Measurements from ENCODE around the gene P2RX7. TPM values are rescaled to one million over a fixed set of nuclear protein-coding genes. Genes with fewer than 3 reads are reported as not detected.
A peak's percentile ranks its signal among the peaks of the same experiment; 100 is the strongest.

Gene P2RX7
- total RNA-seq = 16.7 and 17.2 TPM in 2 replicates
- 1.9 and 2.7 TPM in 2 replicates for polyA plus RNA-seq
- 1.3 and 2.2 TPM in 2 replicates for polyA plus RNA-seq (2012)
- 0.75 and 1.4 TPM in 2 replicates for polyA minus RNA-seq (ENCODE audit: low replicate concordance)

GRCh38 chr12:121132601-121133481 is at the start of gene P2RX7:
TSS of gene P2RX7 (plus strand) at chr12:121132876. CDS start at chr12:121132971, 95 bp downstream.
- Histone ChIP-seq H3K27me3 (ENCODE audit: control insufficient read depth, insufficient read depth, low read length) (no peaks in the 10 kb centered on the region), H3K36me3 (ENCODE audit: control insufficient read depth, insufficient read depth, low read length) (no peaks in the 10 kb centered on the region), H3K27ac (ENCODE audit: insufficient read depth, low read length) (peak within 1 kb of the TSS; percentile 58), H2AFZ (ENCODE audit: low read length) (peak within 1 kb of the TSS; percentile 92), H3K9me3 (ENCODE audit: control insufficient read depth, insufficient read depth, low read depth, low read length) (no peaks in the 10 kb centered on the region), H3K4me2 (ENCODE audit: extremely low read depth, insufficient read depth, low read length) (peak within 1 kb of the TSS; percentile 96), H3K79me2 (ENCODE audit: control insufficient read depth, insufficient read depth, low read length) (no peaks in the 10 kb centered on the region), H3K4me3 (replicated peaks in 1 of 4; ENCODE audit: control extremely low read depth in 1 of 4, insufficient read depth in 1 of 4, low read depth in 3 of 4, low read length in 4 of 4) (peak within 1 kb of the TSS; percentile 59 to 75 (median 65)), H4K20me1 (ENCODE audit: control insufficient read depth, extremely low read depth, insufficient read depth, low read length) (no peaks in the 10 kb centered on the region), H3K4me1 (ENCODE audit: control insufficient read depth, extremely low read depth, insufficient read depth, low read length) (peaks cover 3% of the 10 kb centered on the region), H3K9ac (ENCODE audit: insufficient read depth, low read length) (no peak within 1 kb of the TSS)
- no peak for TF ChIP-seq EZH2 (IDR thresholded peaks at IDR 0.05; ENCODE audit: low read length, missing control alignments)
- peak in 1 of 2 donors; percentile 18 for TF ChIP-seq CTCF (conservative IDR thresholded peaks at IDR 0.05 in 1 of 2, IDR thresholded peaks at IDR 0.05 in 1 of 2; ENCODE audit: low read depth in 1 of 2, low read length in 2 of 2)
- DNase-seq (ENCODE audit: low read depth in 2 of 2) = peak; percentile 53 to 56

- Histone ChIP-seq H2AFZ (ENCODE audit: low read length) (no peak overlapping the region), H3K4me2 (ENCODE audit: extremely low read depth, insufficient read depth, low read length) (no peak overlapping the region), H3K27ac (ENCODE audit: insufficient read depth, low read length) (no peak overlapping the region), H3K27me3 (ENCODE audit: control insufficient read depth, insufficient read depth, low read length) (peaks cover 2% of the 10 kb centered on the region), H3K36me3 (ENCODE audit: control insufficient read depth, insufficient read depth, low read length) (no peaks in the 10 kb centered on the region), H3K9ac (ENCODE audit: insufficient read depth, low read length) (no peak overlapping the region), H3K9me3 (ENCODE audit: control insufficient read depth, insufficient read depth, low read depth, low read length) (no peaks in the 10 kb centered on the region), H3K4me3 (replicated peaks in 1 of 4; ENCODE audit: control extremely low read depth in 1 of 4, insufficient read depth in 1 of 4, low read depth in 3 of 4, low read length in 4 of 4) (no peak overlapping the region), H3K79me2 (ENCODE audit: control insufficient read depth, insufficient read depth, low read length) (no peaks in the 10 kb centered on the region), H4K20me1 (ENCODE audit: control insufficient read depth, extremely low read depth, insufficient read depth, low read length) (no peaks in the 10 kb centered on the region), H3K4me1 (ENCODE audit: control insufficient read depth, extremely low read depth, insufficient read depth, low read length) (no peaks in the 10 kb centered on the region)
- TF ChIP-seq CTCF (conservative IDR thresholded peaks at IDR 0.05 in 1 of 2, IDR thresholded peaks at IDR 0.05 in 1 of 2; ENCODE audit: low read depth in 1 of 2, low read length in 2 of 2) = no peak
- TF ChIP-seq EZH2 (IDR thresholded peaks at IDR 0.05; ENCODE audit: low read length, missing control alignments) = no peak
- no peak for DNase-seq (ENCODE audit: low read depth in 2 of 2)
Measured at GRCh38 chr12:121084229-121084628, 48.4 kb upstream of the P2RX7 start.

DNA sequence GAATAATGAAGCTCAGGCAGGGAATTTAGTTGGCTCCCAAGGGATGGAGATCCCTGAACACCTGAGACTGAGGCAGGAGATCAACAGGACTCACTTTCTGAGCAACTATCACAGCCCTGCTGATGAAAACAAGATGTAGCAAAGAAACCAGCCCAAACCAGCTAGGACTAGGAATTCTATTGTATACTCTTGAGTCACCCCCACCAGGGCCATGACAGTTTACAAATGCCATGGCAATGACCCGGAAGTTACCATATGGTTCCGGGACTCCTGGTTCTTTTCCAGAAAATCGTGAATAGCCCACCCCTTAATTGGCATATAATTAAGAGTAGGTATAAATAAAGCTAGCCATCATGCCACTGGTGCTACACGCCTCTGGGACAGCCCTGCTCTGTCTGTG is 47.6 kb upstream of the P2RX7 start:
- no peak overlapping the region for H2AFZ ChIP-seq (ENCODE audit: low read length)
- no peaks in the 10 kb centered on the region for H4K20me1 ChIP-seq (ENCODE audit: control insufficient read depth, extremely low read depth, insufficient read depth, low read length)
- no peaks in the 10 kb centered on the region for H3K36me3 ChIP-seq (ENCODE audit: control insufficient read depth, insufficient read depth, low read length)
- no peaks in the 10 kb centered on the region for H3K4me1 ChIP-seq (ENCODE audit: control insufficient read depth, extremely low read depth, insufficient read depth, low read length)
- H3K9ac ChIP-seq (ENCODE audit: insufficient read depth, low read length) = no peak overlapping the region
- H3K9me3 ChIP-seq (ENCODE audit: control insufficient read depth, insufficient read depth, low read depth, low read length) = no peaks in the 10 kb centered on the region
- DNase-seq (ENCODE audit: low read depth in 2 of 2) = no peak
- H3K27me3 ChIP-seq (ENCODE audit: control insufficient read depth, insufficient read depth, low read length) = peaks cover 2% of the 10 kb centered on the region
- H3K4me2 ChIP-seq (ENCODE audit: extremely low read depth, insufficient read depth, low read length) = no peak overlapping the region
- no peaks in the 10 kb centered on the region for H3K79me2 ChIP-seq (ENCODE audit: control insufficient read depth, insufficient read depth, low read length)
- no peak overlapping the region for H3K27ac ChIP-seq (ENCODE audit: insufficient read depth, low read length)
- no peak overlapping the region for H3K4me3 ChIP-seq (replicated peaks in 1 of 4; ENCODE audit: control extremely low read depth in 1 of 4, insufficient read depth in 1 of 4, low read depth in 3 of 4, low read length in 4 of 4)
- TF ChIP-seq CTCF (conservative IDR thresholded peaks at IDR 0.05 in 1 of 2, IDR thresholded peaks at IDR 0.05 in 1 of 2; ENCODE audit: low read depth in 1 of 2, low read length in 2 of 2) = no peak
- TF ChIP-seq EZH2 (IDR thresholded peaks at IDR 0.05; ENCODE audit: low read length, missing control alignments) = no peak
